ENCODE measurements around the gene TAC3. TPM values are rescaled to one million over a fixed set of nuclear protein-coding genes. Genes with fewer than 3 reads are reported as not detected.
"Not testable (repeated sequence)": the region's sequence is repeated elsewhere in the genome, so short reads cannot be mapped to it uniquely, and the experiment has no call there.

The TAC3 gene
- total RNA-seq, 3 donors from 2014 or later: 0.81 to 2.0 (median 1.8) TPM

DNA sequence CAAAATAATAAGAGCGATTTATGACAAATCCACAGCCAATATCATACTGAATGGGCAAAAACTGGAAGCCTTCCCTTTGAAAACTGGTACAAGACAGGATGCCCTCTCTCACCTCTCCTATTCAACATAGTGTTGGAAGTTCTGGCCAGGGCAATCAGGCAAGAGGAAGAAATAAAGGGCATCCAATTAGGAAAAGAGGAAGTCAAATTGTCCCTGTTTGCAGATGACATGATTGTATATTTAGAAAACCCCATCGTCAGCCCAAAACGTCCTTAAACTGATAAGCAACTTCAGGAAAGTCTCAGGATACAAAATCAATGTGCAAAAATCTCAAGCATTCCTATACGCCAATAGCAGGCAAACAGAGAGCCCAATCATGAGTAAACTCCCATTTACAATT lies 54.1 kb downstream of the TAC3 start:
- intact Hi-C loops (cut with DNase I, micrococcal nuclease); ATAC-seq; DNase-seq; H3K9me3 ChIP-seq; H3K4me1 ChIP-seq (ENCODE audit: low read depth); H3K4me3 ChIP-seq; H3K36me3 ChIP-seq (ENCODE audit: low read depth): not testable (repeated sequence)

Other genes starting within 250 kb of the TAC3 start
- not detected for gene SDR9C7, start 82.1 kb downstream of the TAC3 start, total RNA-seq
- gene RDH16, start 58.9 kb downstream of the TAC3 start, total RNA-seq: under 1 TPM; 0.14 to 0.28 (median 0.19) TPM
- 1 to 10 TPM; 3.5 to 8.6 (median 4.6) TPM for gene ZBTB39, start 10.0 kb downstream of the TAC3 start, total RNA-seq
- 100 to 1,000 TPM; 167 to 444 (median 219) TPM for gene MYO1A, start 33.6 kb upstream of the TAC3 start, total RNA-seq
- gene NEMP1, start 62.3 kb upstream of the TAC3 start, total RNA-seq: 10 to 100 TPM in 2 of 3 donors, 1 to 10 TPM in 1; 6.3 to 16.9 (median 10.2) TPM
- gene NAB2, start 72.6 kb upstream of the TAC3 start, total RNA-seq: 10 to 100 TPM in 1 of 3 donors, 1 to 10 TPM in 2; 2.6 to 29.3 (median 3.9) TPM
- 100 to 1,000 TPM; 219 to 286 (median 281) TPM for gene STAT6, start 94.8 kb upstream of the TAC3 start, total RNA-seq
- 100 to 1,000 TPM; 128 to 223 (median 148) TPM for gene LRP1, start 112.0 kb upstream of the TAC3 start, total RNA-seq
- gene LRP1-AS, start 131.1 kb upstream of the TAC3 start, total RNA-seq: not detected
- under 1 TPM in 1 of 3 donors, not detected in 2; 0.25 TPM for gene NXPH4, start 200.3 kb upstream of the TAC3 start, total RNA-seq
- 10 to 100 TPM; 34.7 to 67.4 (median 40.9) TPM for gene SHMT2, start 213.2 kb upstream of the TAC3 start, total RNA-seq
- gene STAC3, start 234.7 kb upstream of the TAC3 start, total RNA-seq: 1 to 10 TPM; 2.4 to 4.3 (median 3.3) TPM